Endothelial cell (in vitro differentiated cells): ENCODE data around the gene CTNNA2. TPM values are rescaled to one million over a fixed set of nuclear protein-coding genes. Genes with fewer than 3 reads are reported as not detected.

Source experiments
- DNase-seq: peaks from one replicate; pipeline ENCODE4 v3.0.0; 2021; ENCODE audit warnings: low spot score
- H3K27ac Mint-ChIP-seq: one replicate; pipeline ENCODE4 v1.8.0; 2021; ENCODE audit warnings: mixed read lengths, inconsistent platforms; ENCODE audit not compliant: unreplicated experiment
- H3K27me3 Mint-ChIP-seq: one replicate; pipeline ENCODE4 v1.8.0; 2021; ENCODE audit warnings: mild to moderate bottlenecking, moderate library complexity, mixed read lengths, inconsistent platforms; ENCODE audit not compliant: unreplicated experiment
- H3K36me3 Mint-ChIP-seq: one replicate; pipeline ENCODE4 v1.8.0; 2021; ENCODE audit warnings: mild to moderate bottlenecking, low read depth, mixed read lengths, inconsistent platforms; ENCODE audit not compliant: unreplicated experiment
- H3K4me1 Mint-ChIP-seq: one replicate; pipeline ENCODE4 v1.8.0; 2021; ENCODE audit warnings: mild to moderate bottlenecking, mixed read lengths, inconsistent platforms; ENCODE audit not compliant: unreplicated experiment
- H3K4me3 Mint-ChIP-seq: one replicate; pipeline ENCODE4 v1.8.0; 2021; ENCODE audit warnings: mild to moderate bottlenecking, mixed read lengths, inconsistent platforms; ENCODE audit not compliant: unreplicated experiment
- H3K9me3 Mint-ChIP-seq: one replicate; pipeline ENCODE4 v1.8.0; 2021; ENCODE audit warnings: mixed read lengths, inconsistent platforms; ENCODE audit not compliant: unreplicated experiment
- CTCF ChIP-seq: fragments of 200-600 bp; sonication (generic); IDR thresholded peaks from one replicate; pipeline ENCODE4 v1.5.0; 2021; ENCODE audit warnings: antibody characterized with exemption; ENCODE audit not compliant: unreplicated experiment
- total RNA-seq: library from RNA; stranded (reverse); fragmentation: NEBNext Ultra II Directional; extraction: Animal tissue kit (Norgen Biotek cat#: 25700); gene quantifications from one replicate; pipeline ENCODE4 v1.2.1, GENCODE V29; 2021; ENCODE audit not compliant: unreplicated experiment

CTNNA2 gene
- total RNA-seq, 1 donor from 2014 or later: 4.7 TPM

GRCh38 chr2:80132281-80132680, 619.4 kb downstream of the CTNNA2 start:
- H3K4me1 Mint-ChIP-seq: peaks cover 4% of the 10 kb centered on the region
- H3K9me3 Mint-ChIP-seq: no peaks in the 10 kb centered on the region
- H3K27ac Mint-ChIP-seq: no peak overlapping the region
- no peaks in the 10 kb centered on the region for H3K27me3 Mint-ChIP-seq
- no peak overlapping the region for H3K4me3 Mint-ChIP-seq
- no peak for TF ChIP-seq CTCF
- no peak for DNase-seq
- no peaks in the 10 kb centered on the region for H3K36me3 Mint-ChIP-seq

- Mint-ChIP-seq H3K4me1 (peaks cover 4% of the 10 kb centered on the region), H3K36me3 (no peaks in the 10 kb centered on the region), H3K9me3 (no peaks in the 10 kb centered on the region), H3K27me3 (no peaks in the 10 kb centered on the region), H3K4me3 (no peak overlapping the region), H3K27ac (no peak overlapping the region)
- DNase-seq: no peak
- TF ChIP-seq CTCF: no peak
These were observed 622.1 kb downstream of the CTNNA2 start for GRCh38 chr2:80135001-80135400.

- H3K4me1 Mint-ChIP-seq: peaks cover 4% of the 10 kb centered on the region
- no peak overlapping the region for H3K4me3 Mint-ChIP-seq
- no peaks in the 10 kb centered on the region for H3K27me3 Mint-ChIP-seq
- no peak for TF ChIP-seq CTCF
- no peaks in the 10 kb centered on the region for H3K36me3 Mint-ChIP-seq
- no peak overlapping the region for H3K27ac Mint-ChIP-seq
- H3K9me3 Mint-ChIP-seq: no peaks in the 10 kb centered on the region
- no peak for DNase-seq
These were observed 623.5 kb downstream of the CTNNA2 start for GRCh38 chr2:80136338-80136737.

- Mint-ChIP-seq H3K27ac (no peak overlapping the region), H3K36me3 (no peaks in the 10 kb centered on the region), H3K4me1 (peaks cover 4% of the 10 kb centered on the region), H3K9me3 (no peaks in the 10 kb centered on the region), H3K4me3 (no peak overlapping the region), H3K27me3 (no peaks in the 10 kb centered on the region)
- no peak for DNase-seq
- no peak for TF ChIP-seq CTCF
These were observed 626.1 kb downstream of the CTNNA2 start for GRCh38 chr2:80139001-80139400.

- DNase-seq: no peak
- TF ChIP-seq CTCF: no peak
- Mint-ChIP-seq H3K27ac (no peak overlapping the region), H3K4me3 (no peak overlapping the region), H3K9me3 (no peaks in the 10 kb centered on the region), H3K4me1 (peaks cover 4% of the 10 kb centered on the region), H3K27me3 (no peaks in the 10 kb centered on the region), H3K36me3 (no peaks in the 10 kb centered on the region)
These were observed 628.3 kb downstream of the CTNNA2 start for GRCh38 chr2:80141007-80141726.
